Ecto neural progenitor cell (in vitro differentiated cells): ENCODE measurements around the gene TELO2.
"Not testable (repeated sequence)": the region's sequence is repeated elsewhere in the genome, so short reads cannot be mapped to it uniquely, and the experiment has no call there.

Experiments used
- DNase-seq: peaks from one replicate; pipeline ENCODE4 v3.0.0-alpha.2; 2018; ENCODE audit warnings: low spot score

The TELO2 gene

GRCh38 chr16:1457489-1458245 lies 35.5 kb upstream of the TELO2 start:
- no peak for DNase-seq

- DNase-seq = no peak
Measured at GRCh38 chr16:1458336-1458976, 34.7 kb upstream of the TELO2 start.

GRCh38 chr16:1458977-1459341 lies 34.2 kb upstream of the TELO2 start:
- no peak for DNase-seq

GRCh38 chr16:1459967-1460366 lies 33.2 kb upstream of the TELO2 start:
- no peak for DNase-seq

- DNase-seq = no peak
Measured at GRCh38 chr16:1460602-1461138, 32.5 kb upstream of the TELO2 start.

GRCh38 chr16:1461146-1461545 lies 32.0 kb upstream of the TELO2 start:
- DNase-seq = no peak

GRCh38 chr16:1464196-1464893 lies 28.8 kb upstream of the TELO2 start:
- no peak for DNase-seq

GRCh38 chr16:1464894-1465566 lies 28.1 kb upstream of the TELO2 start:
- DNase-seq = no peak

GRCh38 chr16:1465567-1465915 lies 27.6 kb upstream of the TELO2 start:
- DNase-seq = no peak

GRCh38 chr16:1466054-1466453 lies 27.1 kb upstream of the TELO2 start:
- no peak for DNase-seq

- DNase-seq = no peak
Measured at GRCh38 chr16:1466968-1467521, 26.1 kb upstream of the TELO2 start.

GRCh38 chr16:1468426-1468810 lies 24.7 kb upstream of the TELO2 start:
- DNase-seq = no peak

- DNase-seq = not testable (repeated sequence)
Measured at GRCh38 chr16:1469141-1469540, 24.0 kb upstream of the TELO2 start.

- DNase-seq = no peak
Measured at GRCh38 chr16:1469693-1470201, 23.4 kb upstream of the TELO2 start.

- DNase-seq = no peak
Measured at GRCh38 chr16:1470481-1471251, 22.5 kb upstream of the TELO2 start.

GRCh38 chr16:1471569-1472194 lies 21.5 kb upstream of the TELO2 start:
- no peak for DNase-seq

- DNase-seq = no peak
Measured at GRCh38 chr16:1472974-1473373, 20.2 kb upstream of the TELO2 start.

- DNase-seq = no peak
Measured at GRCh38 chr16:1474082-1474795, 18.9 kb upstream of the TELO2 start.

- peak; percentile 94 for DNase-seq
Measured at GRCh38 chr16:1474796-1475551, 18.2 kb upstream of the TELO2 start, which contains the start of gene CLCN7. Gene CLCN7, minus strand, starts transcription at chr16:1475028. Its CDS starts 54 bp downstream, at chr16:1474974.
